OCI-M2 (cell line): ENCODE measurements around the gene DHRS3.

Experiments
- DNase-seq: peaks from one replicate; lab custom pipeline; 2025; ENCODE audit not compliant: unreplicated experiment; lab: John Stamatoyannopoulos, UW

Gene DHRS3

DNA sequence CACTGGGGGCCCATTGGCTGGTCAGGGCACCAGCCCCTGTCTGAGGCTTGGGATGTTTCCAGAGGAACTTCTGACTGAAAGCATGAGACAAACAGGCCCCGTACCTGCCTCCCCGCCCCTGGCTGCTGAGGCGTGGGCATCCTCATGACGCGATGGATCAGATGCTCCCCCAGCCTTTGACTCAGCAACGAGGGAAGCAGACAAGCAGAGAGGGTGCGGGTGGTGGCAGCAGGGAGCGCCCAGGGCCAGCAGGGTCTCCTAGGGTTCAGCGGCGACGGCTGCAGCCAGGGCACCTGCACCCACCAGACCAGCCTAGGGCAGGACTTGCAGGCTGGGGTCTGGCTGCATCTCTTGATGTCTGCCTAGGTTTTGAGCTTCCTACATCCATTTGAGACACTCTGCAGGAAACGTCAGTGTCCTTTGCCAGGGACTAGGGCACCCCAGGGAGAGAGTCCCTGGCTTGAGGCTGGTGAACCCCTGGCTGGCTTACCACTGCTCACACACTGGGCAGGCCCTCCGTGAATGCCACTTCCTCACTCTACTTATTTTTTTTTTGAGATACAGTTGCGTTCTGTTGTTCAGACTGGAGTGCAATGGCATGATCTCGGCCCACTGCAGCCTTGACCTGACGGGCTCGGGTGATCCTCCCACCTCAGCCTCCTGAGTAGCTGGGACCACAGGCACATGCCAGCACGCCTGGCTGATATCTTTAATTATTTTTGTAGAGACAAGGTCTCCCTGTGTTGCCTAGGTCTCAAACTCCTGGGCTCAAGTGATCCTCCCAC is 63.3 kb downstream of the DHRS3 start:
- DNase-seq = no peak

GRCh38 chr1:12553963-12554362 is 64.0 kb downstream of the DHRS3 start:
- DNase-seq = no peak

- no peak for DNase-seq
Observed at GRCh38 chr1:12552951-12553921, 64.8 kb downstream of the DHRS3 start.

DNA sequence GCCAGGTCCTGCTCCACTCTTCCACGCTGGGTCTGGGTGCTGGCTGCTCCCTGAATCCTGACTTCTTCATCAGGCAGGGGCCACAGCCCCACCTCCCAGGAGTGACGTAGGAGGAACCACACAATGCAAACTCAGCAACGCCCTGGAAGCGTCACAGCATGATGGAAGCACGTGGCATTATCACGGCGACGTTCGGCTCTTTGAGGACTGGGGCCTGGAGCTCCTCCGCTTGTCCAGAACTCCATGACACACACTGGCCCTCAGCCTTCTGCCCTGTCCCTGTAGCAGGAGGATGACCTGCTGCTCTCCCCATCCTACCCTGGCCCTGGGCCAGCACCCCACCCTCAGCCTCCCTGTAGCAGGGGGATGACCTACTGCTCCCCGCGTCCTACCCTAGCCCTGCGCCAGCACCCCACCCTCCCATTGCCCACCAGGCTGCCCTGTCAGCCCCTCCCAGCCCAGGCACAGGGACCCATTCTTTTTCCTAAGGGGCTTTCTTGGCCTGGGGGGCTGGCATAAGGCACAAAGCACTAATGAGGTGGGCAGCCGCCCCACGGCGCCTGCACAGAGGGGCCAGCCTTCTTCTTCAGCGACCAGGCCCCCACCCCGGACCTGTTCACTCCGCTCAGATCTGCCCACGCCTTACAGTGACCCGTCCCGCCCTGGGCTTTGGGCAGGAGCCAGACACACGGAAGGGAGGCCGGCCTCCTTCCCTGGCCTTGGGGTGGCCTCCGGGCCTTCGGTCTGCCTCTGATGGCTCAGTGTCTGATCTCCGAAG is 65.7 kb downstream of the DHRS3 start:
- DNase-seq = no peak

DNA sequence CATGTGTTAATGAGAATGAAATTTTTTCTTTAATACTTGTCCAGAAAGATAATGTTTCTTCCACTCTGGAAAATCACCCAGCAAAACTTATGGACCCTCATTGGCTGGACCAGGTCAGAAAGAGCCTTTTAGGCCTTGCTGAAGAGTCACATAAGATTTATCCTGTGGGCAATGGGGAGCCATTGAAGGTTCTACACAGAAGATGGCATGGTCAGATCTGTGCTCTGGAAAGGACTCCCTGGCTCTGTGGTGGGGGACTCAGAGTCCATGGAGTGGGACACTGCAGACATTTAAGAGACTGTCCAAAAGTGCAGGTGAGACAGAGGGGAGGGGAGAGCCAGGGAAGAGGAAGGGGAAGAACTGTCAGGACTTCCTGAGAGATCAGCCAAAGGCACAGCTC is 66.4 kb downstream of the DHRS3 start:
- DNase-seq = no peak

- no peak for DNase-seq
Observed at GRCh38 chr1:12549460-12550349, 68.3 kb downstream of the DHRS3 start.

DNA sequence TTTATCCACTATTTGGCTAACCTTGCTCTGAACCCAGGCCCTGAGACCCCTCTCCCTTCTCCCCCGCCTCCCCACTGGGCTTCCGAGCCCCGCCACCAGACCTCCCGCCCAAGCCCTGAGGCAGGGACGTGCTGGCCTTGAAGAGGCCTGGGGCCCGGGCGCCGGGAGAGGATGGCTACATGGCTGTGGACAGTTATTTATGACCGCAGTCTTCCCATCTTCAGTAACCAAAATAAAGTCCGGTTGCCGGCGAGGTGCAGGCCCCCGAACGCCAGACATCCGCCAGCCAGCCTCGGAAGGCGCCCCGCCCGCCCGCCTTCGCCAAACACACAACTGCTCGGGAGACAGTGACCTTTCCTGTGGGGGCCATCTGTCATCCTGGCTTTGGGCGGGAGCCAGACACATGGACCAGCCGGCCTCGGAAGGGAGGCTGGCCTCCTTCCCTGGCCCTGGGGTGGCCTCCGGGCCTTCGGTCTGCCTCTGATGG is 69.0 kb downstream of the DHRS3 start:
- DNase-seq = no peak

DNA sequence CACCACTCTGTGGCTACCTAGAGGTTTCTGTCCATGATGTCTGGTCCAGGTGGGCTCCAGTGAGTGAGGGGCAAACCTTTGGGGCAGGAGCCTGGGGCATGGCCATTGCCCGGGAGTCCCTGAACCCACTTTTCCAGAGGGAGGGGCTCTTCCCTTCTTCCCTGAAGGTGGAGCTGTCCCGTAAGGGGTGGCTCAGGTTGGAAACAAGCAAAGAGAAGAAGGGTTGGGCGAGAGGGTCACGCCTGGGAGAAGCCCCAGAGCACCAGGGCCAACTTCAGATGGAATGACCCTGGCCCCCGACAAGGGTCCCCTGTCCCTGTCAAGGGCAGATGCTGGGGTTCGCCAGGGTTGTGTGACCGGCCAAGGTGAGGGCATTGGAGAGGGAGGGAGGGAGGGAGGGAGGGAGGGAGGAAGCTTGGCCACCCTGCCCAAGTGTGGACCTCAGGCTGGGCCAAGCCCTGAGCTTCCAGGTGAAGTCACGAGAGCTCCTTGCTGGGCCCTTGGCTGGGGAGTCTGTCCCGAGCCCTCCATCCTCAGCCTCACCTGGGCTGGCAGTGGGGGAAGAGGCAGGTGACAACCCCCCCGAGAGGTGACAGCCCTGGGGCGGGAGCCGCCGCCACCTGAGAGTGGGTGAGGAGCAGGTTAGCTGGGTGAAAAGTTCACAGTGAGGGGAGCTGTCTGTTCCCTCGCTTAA is 69.6 kb downstream of the DHRS3 start:
- no peak for DNase-seq

- no peak for DNase-seq
Observed at GRCh38 chr1:12547586-12548225, 70.3 kb downstream of the DHRS3 start.

DNA sequence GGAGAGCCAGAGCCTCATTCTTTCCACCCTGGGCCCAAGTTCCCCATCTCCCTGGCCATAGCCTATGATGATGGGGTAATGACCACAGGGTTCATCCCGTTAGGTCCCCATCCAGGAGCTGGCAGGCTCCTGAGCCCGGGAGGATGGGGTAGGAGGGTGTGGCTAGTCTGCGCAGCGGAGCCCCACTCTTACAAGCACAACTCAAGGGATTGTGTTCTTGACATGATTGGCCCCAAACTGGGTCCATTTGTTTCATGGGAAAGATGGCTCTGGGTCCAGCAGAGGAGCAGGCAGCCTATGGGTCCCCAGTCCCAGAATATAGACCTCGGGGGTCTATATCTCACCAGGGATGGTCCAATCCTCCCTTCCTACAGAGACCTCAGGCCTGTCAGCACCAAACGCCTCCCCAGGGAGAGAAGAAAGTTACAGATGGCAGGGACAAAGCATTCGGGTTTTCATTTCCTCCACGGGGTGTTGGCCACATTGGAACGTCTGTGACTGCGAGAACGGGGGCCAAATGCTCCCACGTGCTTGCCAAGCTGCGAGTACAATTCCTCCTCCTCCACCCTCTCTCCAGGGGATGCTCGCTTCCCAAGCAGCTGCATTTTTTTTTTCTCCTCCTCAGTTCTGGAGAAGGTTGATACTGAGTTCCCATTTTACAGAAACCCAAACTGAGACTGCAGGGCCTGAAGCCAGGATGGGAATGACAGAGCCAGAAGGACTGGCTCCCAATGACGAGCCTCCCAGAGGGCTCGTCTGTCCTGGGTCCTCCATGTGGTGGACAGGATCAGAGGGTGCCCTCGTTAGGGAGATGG is 71.0 kb downstream of the DHRS3 start:
- no peak for DNase-seq

DNA sequence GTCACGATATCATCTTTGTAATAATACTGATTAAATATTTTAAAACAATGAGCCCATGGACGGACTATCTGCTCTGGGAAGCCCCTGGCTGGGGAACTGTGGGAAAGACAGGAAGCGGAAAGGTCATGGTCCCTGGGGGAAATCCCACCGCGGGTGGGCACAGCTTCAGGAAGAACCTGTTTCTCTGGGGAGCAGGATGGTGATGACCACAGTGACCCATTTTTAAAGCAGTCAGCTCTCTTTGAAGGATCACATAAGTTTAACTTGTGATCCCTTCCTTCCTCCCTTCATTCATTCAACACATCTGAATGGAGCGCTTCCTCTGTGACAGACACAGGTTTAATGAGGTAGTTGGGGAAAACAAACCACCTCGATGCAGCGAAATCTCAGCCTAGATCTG is 73.0 kb downstream of the DHRS3 start:
- no peak for DNase-seq

GRCh38 chr1:12544357-12544756 is 73.7 kb downstream of the DHRS3 start:
- DNase-seq = no peak

DNA sequence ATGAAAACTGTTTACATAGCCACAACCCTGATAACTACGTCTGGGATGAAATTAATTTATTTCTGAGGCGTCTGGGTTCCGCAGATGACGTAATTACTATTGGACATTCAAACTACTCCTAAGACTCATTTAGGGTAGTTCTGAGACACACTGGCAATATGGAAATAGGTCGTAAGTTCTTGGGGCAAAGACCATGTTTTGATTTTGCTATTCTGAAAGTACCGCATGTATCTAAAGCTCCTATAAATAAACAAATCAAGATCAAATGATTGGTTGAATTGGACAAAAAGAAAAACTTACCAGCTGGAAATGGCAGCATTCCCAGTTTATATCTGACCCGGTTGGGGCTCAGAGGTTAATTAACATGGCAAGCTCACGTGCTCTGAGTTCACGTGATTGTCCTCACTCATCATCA is 74.3 kb downstream of the DHRS3 start:
- no peak for DNase-seq

DNA sequence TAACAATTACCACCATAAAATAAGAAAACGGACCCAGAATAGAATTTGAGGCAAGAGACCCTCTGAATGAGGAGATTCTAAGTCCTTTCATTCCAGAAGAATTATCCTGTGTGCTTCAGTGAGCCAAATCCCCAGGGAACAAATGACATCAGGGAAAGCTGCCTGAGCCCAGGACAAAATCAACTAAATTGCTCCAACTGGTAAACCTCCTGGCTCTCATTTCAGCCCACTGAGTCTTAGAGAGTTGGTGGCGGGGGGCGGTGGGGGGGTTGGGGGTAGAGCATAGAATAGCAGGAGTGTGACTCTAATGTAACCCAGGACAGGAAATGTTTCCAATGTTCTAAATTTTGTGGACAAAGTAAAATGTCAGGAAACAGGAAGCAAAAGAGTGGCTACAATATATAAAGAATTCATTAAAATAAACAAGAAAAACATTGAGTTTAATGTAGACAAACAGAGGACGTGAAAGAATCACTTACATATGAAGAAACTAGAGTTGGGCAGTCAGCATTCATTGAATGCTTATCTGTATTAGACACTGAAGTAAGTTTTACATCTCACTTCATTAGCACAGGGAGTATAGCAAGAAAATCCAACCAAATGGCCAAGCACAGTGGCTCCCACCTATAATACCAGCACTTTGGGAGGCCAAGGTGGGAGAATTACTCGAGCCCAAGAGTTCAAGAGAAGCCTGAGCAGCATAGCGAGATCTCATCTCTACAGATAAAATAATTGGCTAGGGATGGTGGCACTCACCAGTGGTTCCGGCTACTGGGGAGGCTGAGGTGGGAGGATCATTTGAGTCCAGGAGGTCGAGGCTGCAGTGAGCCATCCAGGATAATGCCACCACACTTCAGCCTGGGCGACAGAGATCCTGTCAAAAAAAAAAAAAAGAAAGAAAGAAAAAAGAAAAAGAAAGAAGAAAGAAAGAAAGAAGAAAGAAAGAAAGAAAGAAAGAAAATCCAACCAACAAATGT is 75.1 kb downstream of the DHRS3 start:
- no peak for DNase-seq

DNA sequence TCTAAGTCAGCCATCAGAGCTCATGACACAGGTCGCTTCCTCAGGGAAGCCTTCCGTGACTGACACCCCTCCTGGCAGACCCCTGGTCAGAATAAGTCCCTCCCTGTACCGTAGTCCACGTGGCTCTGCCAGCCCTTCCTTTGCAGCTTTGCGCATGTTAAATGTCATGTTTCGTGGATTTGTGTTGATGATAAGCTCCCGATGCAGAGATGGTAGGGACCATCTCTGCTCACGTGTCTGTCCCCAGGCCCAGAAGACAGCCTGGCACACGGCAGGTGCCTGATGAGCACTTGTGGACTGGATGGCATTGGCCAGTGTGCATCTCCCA is 75.9 kb downstream of the DHRS3 start:
- no peak for DNase-seq

GRCh38 chr1:12541274-12542137 is 76.5 kb downstream of the DHRS3 start:
- DNase-seq = no peak
